GM10266 (cell line): Measurements from ENCODE around the gene CALR3.

Experiments used
- DNase-seq: peaks from one replicate; pipeline ENCODE4 v3.0.0; 2012; ENCODE audit errors: extremely low spot score
- TF ChIP-seq, protein P1 (sequence below): IDR thresholded peaks from 2 replicates; pipeline ENCODE4 v1.5.1; 2012; ENCODE audit warnings: mild to moderate bottlenecking, low read depth; ENCODE audit not compliant: control insufficient read depth, insufficient read depth; ENCODE audit errors: missing control alignments

CALR3 gene

DNA sequence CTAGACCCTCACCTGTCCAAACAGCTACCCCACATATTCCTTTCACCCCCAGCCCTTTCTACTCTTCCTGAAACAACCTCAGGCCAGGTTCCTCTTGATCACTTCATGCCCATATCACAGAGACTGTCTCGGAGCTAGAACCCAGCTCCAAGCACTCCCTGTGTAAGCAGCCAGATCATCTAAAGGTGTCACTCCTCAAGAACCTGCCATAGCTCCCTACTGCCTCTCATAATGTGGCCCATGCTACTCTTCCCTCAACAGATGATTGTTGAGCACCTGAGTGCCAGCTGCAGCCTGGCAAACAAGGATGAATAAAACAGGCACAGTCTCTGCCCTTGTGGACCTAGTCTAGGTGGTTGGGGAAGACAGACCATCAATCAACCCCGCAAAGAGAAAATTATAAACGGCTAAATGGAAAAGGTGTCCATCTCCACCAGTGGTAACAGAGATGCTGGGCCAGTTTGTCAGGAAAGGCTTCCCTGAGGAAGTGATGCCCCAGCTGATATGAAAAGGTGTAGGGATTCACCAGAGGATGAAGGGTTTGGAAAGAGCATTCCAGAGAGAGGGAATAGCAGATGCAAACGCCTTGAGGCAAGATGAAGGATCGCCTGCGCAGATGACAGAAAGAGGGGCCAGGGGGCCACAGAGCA, 32.5 kb downstream of the CALR3 start:
- DNase-seq = no peak
- TF ChIP-seq, protein P1, sequence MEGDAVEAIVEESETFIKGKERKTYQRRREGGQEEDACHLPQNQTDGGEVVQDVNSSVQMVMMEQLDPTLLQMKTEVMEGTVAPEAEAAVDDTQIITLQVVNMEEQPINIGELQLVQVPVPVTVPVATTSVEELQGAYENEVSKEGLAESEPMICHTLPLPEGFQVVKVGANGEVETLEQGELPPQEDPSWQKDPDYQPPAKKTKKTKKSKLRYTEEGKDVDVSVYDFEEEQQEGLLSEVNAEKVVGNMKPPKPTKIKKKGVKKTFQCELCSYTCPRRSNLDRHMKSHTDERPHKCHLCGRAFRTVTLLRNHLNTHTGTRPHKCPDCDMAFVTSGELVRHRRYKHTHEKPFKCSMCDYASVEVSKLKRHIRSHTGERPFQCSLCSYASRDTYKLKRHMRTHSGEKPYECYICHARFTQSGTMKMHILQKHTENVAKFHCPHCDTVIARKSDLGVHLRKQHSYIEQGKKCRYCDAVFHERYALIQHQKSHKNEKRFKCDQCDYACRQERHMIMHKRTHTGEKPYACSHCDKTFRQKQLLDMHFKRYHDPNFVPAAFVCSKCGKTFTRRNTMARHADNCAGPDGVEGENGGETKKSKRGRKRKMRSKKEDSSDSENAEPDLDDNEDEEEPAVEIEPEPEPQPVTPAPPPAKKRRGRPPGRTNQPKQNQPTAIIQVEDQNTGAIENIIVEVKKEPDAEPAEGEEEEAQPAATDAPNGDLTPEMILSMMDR = no peak

DNA sequence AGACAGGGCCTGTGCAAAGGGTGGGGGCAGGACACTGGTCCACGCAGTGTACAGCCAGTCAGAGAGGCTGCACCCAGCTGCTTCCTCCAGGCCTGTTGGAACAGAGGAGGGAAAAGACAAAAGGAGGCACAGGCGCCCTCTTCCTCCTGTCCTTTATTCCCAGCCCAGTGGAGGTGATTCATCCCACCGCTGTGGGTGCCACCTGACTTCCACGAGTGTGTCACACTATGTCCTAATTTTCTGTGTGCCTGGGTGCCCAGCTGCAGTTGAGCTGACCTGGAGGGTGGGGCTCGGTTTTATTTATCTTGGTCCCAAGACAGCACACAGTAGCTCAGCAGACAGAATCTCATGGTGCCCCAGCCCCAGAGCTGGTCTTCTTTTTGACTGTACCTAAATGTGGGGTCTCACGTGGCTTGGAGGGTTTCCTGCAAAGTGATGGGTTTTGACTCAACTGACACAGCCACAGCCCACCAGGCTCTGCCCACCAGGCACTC, 33.2 kb downstream of the CALR3 start:
- TF ChIP-seq, protein P1 = no peak
- DNase-seq = no peak

DNA sequence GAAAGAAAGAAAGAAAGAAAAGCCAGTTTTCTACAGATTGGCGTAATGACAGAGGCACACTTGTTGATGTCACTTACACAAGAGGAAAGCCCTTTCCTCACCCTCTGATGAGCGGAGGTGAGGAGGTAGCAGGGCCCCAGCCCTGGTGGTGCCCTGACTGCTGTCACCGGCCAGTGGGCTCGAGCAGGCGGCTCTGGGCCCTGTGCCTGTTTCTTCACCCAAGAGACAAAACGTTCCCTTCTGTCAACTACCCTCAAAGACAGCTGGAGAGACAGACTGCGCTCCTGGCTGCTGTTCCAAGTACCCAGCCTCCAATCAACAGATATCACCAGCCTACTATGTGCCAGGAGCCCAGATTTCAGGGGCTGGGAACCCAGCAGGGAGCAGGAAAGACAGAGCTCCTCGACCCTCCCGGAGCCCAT, 34.3 kb downstream of the CALR3 start:
- TF ChIP-seq, protein P1 = no peak

DNA sequence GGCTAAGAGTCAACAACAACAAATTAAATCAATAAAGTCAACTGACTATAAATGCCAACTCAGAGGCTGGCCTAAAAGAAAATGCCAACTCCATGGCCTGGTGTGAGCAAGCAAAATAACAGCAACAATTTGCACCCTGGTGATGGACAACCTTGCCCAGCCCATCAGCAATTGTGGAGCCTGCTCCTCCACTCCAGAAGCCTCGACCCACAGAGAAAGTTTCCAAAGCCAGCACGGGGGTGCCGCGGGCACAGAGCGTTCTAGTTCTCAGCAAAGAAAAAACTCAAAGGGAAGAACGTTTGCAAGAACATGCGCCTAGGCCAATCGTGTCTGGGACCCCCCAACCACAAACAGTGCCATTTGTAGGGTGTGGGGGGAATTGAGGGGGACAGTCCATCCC, 35.5 kb downstream of the CALR3 start:
- TF ChIP-seq, protein P1 = no peak
- DNase-seq = no peak

More for the DNA sequence above, 34.3 kb downstream of the CALR3 start:
- no peak for DNase-seq

DNA sequence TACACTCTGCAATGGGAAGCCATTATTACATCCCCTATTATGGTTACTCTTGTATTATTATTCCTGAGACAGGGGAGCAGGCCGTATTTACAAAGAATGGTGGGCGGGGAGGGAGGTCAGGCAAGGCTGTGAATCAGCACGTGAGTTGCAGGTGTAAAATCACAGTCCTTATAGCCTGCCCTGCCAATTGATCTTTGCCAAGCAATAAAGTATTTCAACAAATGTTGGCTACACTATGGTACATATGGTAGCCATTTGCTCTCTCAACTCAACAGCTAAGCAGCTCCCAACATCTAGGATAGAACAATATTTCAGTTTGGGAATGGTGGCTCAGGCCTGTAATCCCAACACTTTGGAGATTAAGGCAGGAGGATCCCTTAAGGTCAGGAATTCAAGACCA, 36.3 kb downstream of the CALR3 start:
- no peak for DNase-seq
- TF ChIP-seq, protein P1 = no peak

DNA sequence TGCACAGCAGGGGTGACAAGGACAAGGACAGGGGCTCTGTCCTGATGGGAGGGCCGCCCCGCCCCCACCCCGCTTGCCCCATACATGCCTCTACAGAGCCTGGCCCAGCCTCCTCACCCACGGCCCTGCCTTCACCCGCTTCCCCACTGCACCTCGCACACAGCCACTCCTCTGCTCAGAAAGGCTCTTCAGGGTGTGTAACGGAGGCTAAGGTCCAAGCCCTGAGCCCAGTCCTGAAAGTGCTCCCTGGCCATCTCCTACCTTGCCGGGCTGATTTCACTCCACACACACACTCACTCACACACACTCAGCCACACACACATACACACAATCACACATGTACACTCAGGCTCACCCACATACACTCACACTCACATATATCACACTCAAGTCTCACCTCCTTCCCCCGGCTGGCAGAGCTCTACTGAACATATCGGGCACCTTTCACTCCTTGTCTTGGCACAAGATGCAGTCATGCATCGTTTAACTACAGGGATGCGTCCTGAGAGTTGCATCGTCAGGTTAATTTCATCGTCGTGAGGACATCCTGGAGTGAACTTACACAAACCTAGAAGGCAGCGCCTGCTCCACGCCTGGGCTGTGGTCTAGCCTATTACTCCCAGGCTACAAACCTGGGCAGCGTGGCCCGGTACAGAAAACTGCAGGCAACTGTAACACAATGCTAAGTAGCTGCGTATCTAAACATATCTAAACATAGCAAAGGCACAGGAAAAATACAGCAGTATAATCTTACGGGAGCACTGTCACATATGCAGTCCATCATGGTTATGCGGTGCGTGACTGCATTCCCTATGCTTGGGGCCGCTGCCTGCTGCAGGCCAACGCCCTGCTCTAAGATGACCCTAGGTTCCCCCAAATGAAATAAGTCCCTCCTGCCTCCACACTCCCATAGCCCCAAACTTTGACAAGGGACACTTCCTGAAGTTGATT, 37.3 kb downstream of the CALR3 start:
- no peak for DNase-seq
- TF ChIP-seq, protein P1 = no peak
